ENCODE data around the gene VPS26A.

VPS26A gene

GRCh38 chr10:69179743-69180524 is 56.0 kb downstream of the VPS26A start, which contains the start of gene SUPV3L1:
TSS of gene SUPV3L1 (plus strand) at chr10:69180234. CDS start at chr10:69180292, 58 bp downstream.
- DNase-seq = peak; percentile 46

GRCh38 chr10:69180525-69181204 is 56.7 kb downstream of the VPS26A start:
- DNase-seq = no peak

- no peak for DNase-seq
Measured at GRCh38 chr10:69181433-69181832, 57.5 kb downstream of the VPS26A start.

GRCh38 chr10:69182005-69182404 is 58.0 kb downstream of the VPS26A start:
- no peak for DNase-seq

GRCh38 chr10:69186524-69186923 is 62.5 kb downstream of the VPS26A start:
- DNase-seq = no peak

- no peak for DNase-seq
Measured at GRCh38 chr10:69201045-69201444, 77.1 kb downstream of the VPS26A start.

GRCh38 chr10:69202332-69202731 is 78.4 kb downstream of the VPS26A start:
- no peak for DNase-seq

- no peak for DNase-seq
Measured at GRCh38 chr10:69208761-69209160, 84.8 kb downstream of the VPS26A start.

GRCh38 chr10:69209787-69210484 is 86.0 kb downstream of the VPS26A start:
- no peak for DNase-seq

GRCh38 chr10:69211104-69211503 is 87.1 kb downstream of the VPS26A start:
- no peak for DNase-seq

GRCh38 chr10:69211524-69211923 is 87.5 kb downstream of the VPS26A start:
- DNase-seq = no peak

- no peak for DNase-seq
Measured at GRCh38 chr10:69213591-69214311, 89.8 kb downstream of the VPS26A start.

GRCh38 chr10:69214666-69215131 is 90.7 kb downstream of the VPS26A start:
- no peak for DNase-seq

- DNase-seq = no peak
Measured at GRCh38 chr10:69215405-69216171, 91.6 kb downstream of the VPS26A start.

GRCh38 chr10:69216577-69217118 is 92.7 kb downstream of the VPS26A start:
- no peak for DNase-seq

- DNase-seq = no peak
Measured at GRCh38 chr10:69217119-69217754, 93.3 kb downstream of the VPS26A start.

GRCh38 chr10:69218831-69219230 is 94.9 kb downstream of the VPS26A start:
- no peak for DNase-seq

- DNase-seq = no peak
Measured at GRCh38 chr10:69220041-69220451, 96.1 kb downstream of the VPS26A start, which contains the start of gene HKDC1. TSS of gene HKDC1 (plus strand) at chr10:69220332. CDS start at chr10:69220436, 104 bp downstream.

- no peak for DNase-seq
Measured at GRCh38 chr10:69220507-69220906, 96.5 kb downstream of the VPS26A start.

Data from NCI-H524 treated with DMSO at 0.1 percent for 48 hours (cell line).